Mucosa of stomach (tissue), 1 donor: ENCODE data around the gene RNF5.

Source experiments
- H3K27me3 ChIP-seq: one replicate; pipeline ENCODE4 v1.7.0; 2013; ENCODE audit warnings: mild to moderate bottlenecking, low read length; ENCODE audit not compliant: control insufficient read depth, insufficient read depth
- H3K36me3 ChIP-seq: one replicate; pipeline ENCODE4 v1.7.0; 2013; ENCODE audit warnings: low read length; ENCODE audit not compliant: control insufficient read depth, insufficient read depth
- H3K4me1 ChIP-seq: one replicate; pipeline ENCODE4 v1.7.0; 2013; ENCODE audit warnings: mild to moderate bottlenecking, low read length; ENCODE audit not compliant: control insufficient read depth, insufficient read depth
- H3K4me3 ChIP-seq: one replicate; pipeline ENCODE4 v1.7.0; 2013; ENCODE audit warnings: low read length
- H3K9ac ChIP-seq: one replicate; pipeline ENCODE4 v1.7.0; 2013; ENCODE audit warnings: mild to moderate bottlenecking, low read length, moderate library complexity
- H3K9me3 ChIP-seq: one replicate; pipeline ENCODE4 v1.7.0; 2013; ENCODE audit warnings: mild to moderate bottlenecking, low read length, moderate library complexity; ENCODE audit not compliant: control insufficient read depth
- donor health status: Pancreatic carcinoma.

RNF5 gene

DNA sequence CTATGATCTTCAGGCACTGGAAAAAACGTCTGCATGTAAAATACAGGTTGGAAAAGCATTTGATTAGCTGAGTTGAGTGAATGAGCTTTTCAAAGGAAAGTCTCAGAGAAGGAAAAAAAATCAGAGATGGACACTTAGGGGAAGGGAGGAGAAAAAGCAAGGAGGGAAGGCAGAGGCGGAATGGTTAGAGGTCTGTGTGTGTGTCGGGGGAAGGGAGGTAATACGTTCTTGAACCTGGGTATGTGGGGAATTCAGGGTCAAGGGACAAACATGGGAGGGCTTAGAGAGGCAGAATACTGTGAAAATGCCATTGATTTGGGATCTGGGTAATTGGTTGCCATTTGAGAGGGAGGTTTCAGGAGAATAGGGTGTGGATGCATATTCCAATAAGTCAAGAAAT lies 31.5 kb upstream of the RNF5 start:
- no peaks in the 10 kb centered on the region for H3K9me3 ChIP-seq
- H3K4me1 ChIP-seq, result peaks cover 17% of the 10 kb centered on the region
- no peaks in the 10 kb centered on the region for H3K27me3 ChIP-seq
- no peaks in the 10 kb centered on the region for H3K36me3 ChIP-seq
- H3K9ac ChIP-seq, result no peak overlapping the region
- H3K4me3 ChIP-seq, result no peak overlapping the region

- no peaks in the 10 kb centered on the region for H3K36me3 ChIP-seq
- no peaks in the 10 kb centered on the region for H3K27me3 ChIP-seq
- no peaks in the 10 kb centered on the region for H3K9me3 ChIP-seq
- no peak overlapping the region for H3K4me3 ChIP-seq
- H3K9ac ChIP-seq, result peak overlapping the region; percentile 83
- H3K4me1 ChIP-seq, result peaks cover 17% of the 10 kb centered on the region
These were observed 30.6 kb upstream of the RNF5 start for GRCh38 chr6:32147401-32148132.

- no peaks in the 10 kb centered on the region for H3K36me3 ChIP-seq
- no peaks in the 10 kb centered on the region for H3K27me3 ChIP-seq
- H3K4me3 ChIP-seq, result peak overlapping the region; percentile 54
- peak overlapping the region; percentile 83 for H3K9ac ChIP-seq
- no peaks in the 10 kb centered on the region for H3K9me3 ChIP-seq
- peaks cover 23% of the 10 kb centered on the region for H3K4me1 ChIP-seq
These were observed 29.7 kb upstream of the RNF5 start for GRCh38 chr6:32148289-32149091.

DNA sequence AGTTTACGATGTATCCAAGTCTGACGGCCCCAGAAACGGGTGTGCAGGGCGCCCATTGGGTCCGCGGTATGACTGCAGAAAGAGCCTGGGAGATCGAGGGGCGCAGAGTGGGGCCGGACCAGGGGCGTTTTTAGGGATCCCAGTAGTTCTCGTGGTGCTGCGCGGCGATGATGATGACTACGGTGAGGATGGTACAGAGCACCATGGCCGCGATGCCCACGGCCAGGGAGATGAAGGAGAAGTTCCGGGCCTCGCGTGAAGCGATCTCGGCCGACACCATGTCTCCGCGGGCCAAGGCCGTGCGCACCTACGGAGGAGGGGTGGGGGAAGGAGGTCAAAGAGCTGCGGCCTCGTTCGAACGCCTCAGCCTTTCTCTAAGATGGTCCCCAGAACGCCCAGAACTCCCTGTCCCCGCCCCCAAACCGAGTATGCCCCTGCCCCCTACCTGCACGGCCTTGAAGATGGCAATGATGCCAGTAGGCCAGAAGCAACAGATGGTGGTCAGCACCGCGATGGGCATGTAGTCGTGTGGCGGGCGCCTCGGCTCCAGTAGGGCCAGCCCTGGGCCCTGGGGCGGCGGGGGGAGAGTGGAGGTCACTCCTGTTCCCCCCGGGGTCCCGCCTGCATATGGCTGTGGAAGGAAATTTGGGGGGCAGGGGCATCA lies 29.0 kb upstream of the RNF5 start:
- peak overlapping the region; percentile 54 for H3K4me3 ChIP-seq
- H3K36me3 ChIP-seq, result no peaks in the 10 kb centered on the region
- peaks cover 24% of the 10 kb centered on the region for H3K4me1 ChIP-seq
- no peaks in the 10 kb centered on the region for H3K9me3 ChIP-seq
- no peaks in the 10 kb centered on the region for H3K27me3 ChIP-seq
- peak overlapping the region; percentile 83 for H3K9ac ChIP-seq

- Histone ChIP-seq H3K36me3 (no peaks in the 10 kb centered on the region), H3K9me3 (no peaks in the 10 kb centered on the region), H3K4me3 (no peak overlapping the region), H3K9ac (no peak overlapping the region), H3K4me1 (peaks cover 33% of the 10 kb centered on the region), H3K27me3 (no peaks in the 10 kb centered on the region)
These were observed 28.0 kb upstream of the RNF5 start for GRCh38 chr6:32149932-32150870.

- no peak overlapping the region for H3K9ac ChIP-seq
- no peaks in the 10 kb centered on the region for H3K36me3 ChIP-seq
- no peaks in the 10 kb centered on the region for H3K27me3 ChIP-seq
- H3K4me1 ChIP-seq, result peaks cover 36% of the 10 kb centered on the region
- no peak overlapping the region for H3K4me3 ChIP-seq
- no peaks in the 10 kb centered on the region for H3K9me3 ChIP-seq
These were observed 26.9 kb upstream of the RNF5 start for GRCh38 chr6:32151181-32151862.

- no peaks in the 10 kb centered on the region for H3K27me3 ChIP-seq
- no peaks in the 10 kb centered on the region for H3K36me3 ChIP-seq
- H3K9ac ChIP-seq, result no peak within 1 kb of the TSS
- H3K4me1 ChIP-seq, result peaks cover 30% of the 10 kb centered on the region
- no peak within 1 kb of the TSS for H3K4me3 ChIP-seq
- H3K9me3 ChIP-seq, result no peaks in the 10 kb centered on the region
These were observed 26.1 kb upstream of the RNF5 start, which contains the start of gene PRRT1 for GRCh38 chr6:32151863-32152768. PRRT1 (minus strand) TSS chr6:32151939; CDS start chr6:32151827, 112 bp downstream.

DNA sequence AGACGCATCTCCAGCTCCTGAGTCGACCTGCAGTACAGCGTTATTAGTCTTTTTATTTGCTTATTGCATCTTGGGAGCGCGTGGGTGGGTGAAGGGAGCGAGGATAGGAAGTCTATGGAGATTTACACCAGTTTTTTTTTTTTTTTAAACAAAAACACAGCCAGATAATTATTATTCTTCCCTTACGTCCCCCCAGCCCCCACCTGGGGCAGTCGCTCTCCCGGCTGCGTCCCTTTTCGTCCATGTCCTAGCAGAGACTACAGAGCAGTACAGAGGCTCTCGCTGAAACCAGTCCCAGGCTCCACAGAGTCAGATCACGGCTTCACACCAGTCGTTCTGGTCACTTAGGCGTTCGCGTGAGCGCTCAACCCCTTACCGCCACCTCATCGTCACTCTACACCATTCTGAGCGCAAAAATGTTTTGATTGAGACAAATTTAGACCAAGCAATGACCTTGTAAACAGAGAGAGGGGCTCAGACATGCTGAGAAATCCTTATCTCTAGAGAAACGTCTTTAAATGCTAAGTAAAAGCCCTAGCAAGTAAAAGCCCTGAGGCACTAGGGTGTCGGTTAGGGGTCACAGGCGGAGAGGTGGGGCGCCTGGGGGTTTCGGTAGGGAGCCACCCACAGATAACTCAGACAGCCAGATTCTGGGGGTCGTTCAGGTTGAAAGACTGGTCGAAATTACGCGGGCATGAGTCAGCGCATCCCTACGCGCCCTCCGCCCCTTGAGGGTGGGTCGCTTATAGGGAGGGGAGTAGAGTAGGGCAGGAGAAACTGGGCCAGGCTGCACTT lies 25.2 kb upstream of the RNF5 start:
- Histone ChIP-seq H3K4me3 (peak overlapping the region; percentile 95), H3K27me3 (no peaks in the 10 kb centered on the region), H3K4me1 (peaks cover 30% of the 10 kb centered on the region), H3K9ac (peak overlapping the region; percentile 86), H3K36me3 (peaks cover 6% of the 10 kb centered on the region), H3K9me3 (no peaks in the 10 kb centered on the region)

DNA sequence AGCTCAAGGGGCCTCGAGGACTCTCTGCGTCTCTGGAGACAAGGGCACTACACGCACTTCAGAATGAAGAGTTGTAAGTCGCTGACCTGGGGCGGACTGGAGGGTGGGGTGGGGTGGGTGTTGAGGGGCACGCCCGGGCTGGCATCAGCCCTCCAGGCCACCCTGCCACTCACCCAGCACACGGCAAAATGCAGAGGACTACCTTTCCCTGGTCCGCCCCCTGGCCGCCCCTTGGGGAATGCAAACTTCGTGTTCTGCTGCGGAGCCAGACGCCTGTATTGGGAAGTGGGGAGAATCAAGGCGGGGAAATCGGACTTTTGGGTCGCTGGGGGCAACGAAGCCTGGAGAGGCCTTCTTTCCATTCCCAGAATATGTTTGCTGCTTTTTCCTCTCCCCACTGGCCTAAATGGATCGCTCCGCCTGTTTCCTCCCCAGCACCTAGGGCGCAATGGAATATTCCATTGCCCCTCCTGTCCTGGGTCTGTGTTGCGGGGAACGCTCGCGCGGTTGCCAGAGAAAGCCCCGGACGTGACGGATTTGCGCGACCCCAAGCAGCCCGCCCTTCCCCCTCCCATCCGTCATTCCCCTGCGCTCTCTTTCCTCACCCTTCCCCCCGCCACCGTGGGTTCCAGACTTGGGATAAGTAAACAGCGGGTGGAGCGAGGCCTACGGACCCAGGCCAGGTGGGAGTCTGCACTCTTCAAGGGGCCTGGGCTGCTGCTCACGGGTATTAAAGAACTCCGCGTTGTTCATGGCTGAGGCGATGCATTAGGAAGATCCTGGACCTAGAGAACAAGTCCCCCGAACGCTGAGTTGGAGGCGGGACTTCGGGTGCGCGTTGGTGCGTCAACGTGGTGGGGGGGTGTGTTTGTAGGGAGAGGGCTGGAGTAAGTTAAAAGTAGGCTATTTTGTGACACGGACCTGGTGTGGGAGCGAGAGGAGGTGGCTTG lies 24.4 kb upstream of the RNF5 start, which contains the start of gene PPT2:
Gene PPT2 (plus strand): TSS at position 578 of the 950 bp plus-strand sequence. CDS start 454 bp downstream, outside the sequence.
- Histone ChIP-seq H3K9me3 (no peaks in the 10 kb centered on the region), H3K4me3 (peak within 1 kb of the TSS; percentile 95), H3K36me3 (peaks cover 9% of the 10 kb centered on the region), H3K27me3 (no peaks in the 10 kb centered on the region), H3K4me1 (peaks cover 30% of the 10 kb centered on the region), H3K9ac (peak within 1 kb of the TSS; percentile 86)
